Caco-2 (cell line): ENCODE measurements around the gene SLCO2A1. TPM values are rescaled to one million over a fixed set of nuclear protein-coding genes. Genes with fewer than 3 reads are reported as not detected.

Experiments used
- BruUV-seq: library from RNA; stranded (reverse); fragments of 400-500 nt; replicated peaks from 2 replicates; lab custom pipeline; 2021; lab: Mats Ljungman, UMichigan
- CTCF ChIA-PET: fragments of 300-600 bp; sonication (Branson Sonifier 250); formaldehyde crosslinking; loops from one replicate; lab custom pipeline; 2022; ENCODE audit warnings: antibody characterized with exemption; lab: Charles Lee
- POLR2A ChIA-PET: fragments of 300-600 bp; sonication (Branson Sonifier 250); formaldehyde crosslinking; loops from one replicate; lab custom pipeline; 2022; ENCODE audit warnings: antibody characterized with exemption; lab: Charles Lee
- DNase-seq, 2 experiments: peaks; one replicate each; pipeline versions ENCODE4 v3.0.0 to v3.0.0-alpha.2; 2020 to 2022
- H3K27me3 ChIP-seq: replicated peaks from 2 replicates; pipeline ENCODE4 v1.6.0; 2011; ENCODE audit warnings: low read length; ENCODE audit not compliant: control insufficient read depth, insufficient read depth
- H3K36me3 ChIP-seq: 2 replicates; pipeline ENCODE4 v1.5.1; 2011; ENCODE audit warnings: low read length; ENCODE audit not compliant: control insufficient read depth, insufficient read depth
- H3K4me1 ChIP-seq: fragments of 250-450 bp; sonication (Bioruptor Pico); 2 replicates; pipeline ENCODE4 v1.5.1; 2020; ENCODE audit warnings: mild to moderate bottlenecking
- H3K4me3 ChIP-seq: 2 replicates; pipeline ENCODE4 v1.5.1; 2011; ENCODE audit warnings: low read depth, mild to moderate bottlenecking, control low read depth, low read length
- H3K9me3 ChIP-seq: fragments of 250-450 bp; sonication (Bioruptor Pico); 2 replicates; pipeline ENCODE4 v1.5.1; 2020; ENCODE audit warnings: mild to moderate bottlenecking, moderate library complexity
- H3K27ac Mint-ChIP-seq: one replicate; pipeline ENCODE4 v1.8.0; 2022; ENCODE audit warnings: mixed read lengths; ENCODE audit not compliant: unreplicated experiment
- H3K27me3 Mint-ChIP-seq: one replicate; pipeline ENCODE4 v1.8.0; 2022; ENCODE audit warnings: mixed read lengths; ENCODE audit not compliant: insufficient read depth, unreplicated experiment
- H3K36me3 Mint-ChIP-seq: one replicate; pipeline ENCODE4 v1.8.0; 2022; ENCODE audit warnings: mild to moderate bottlenecking, mixed read lengths; ENCODE audit not compliant: insufficient read depth, unreplicated experiment
- H3K4me1 Mint-ChIP-seq: one replicate; pipeline ENCODE4 v1.8.0; 2022; ENCODE audit warnings: low read depth, mixed read lengths; ENCODE audit not compliant: unreplicated experiment
- H3K4me3 Mint-ChIP-seq: one replicate; pipeline ENCODE4 v1.8.0; 2022; ENCODE audit warnings: mild to moderate bottlenecking, moderate library complexity, mixed read lengths; ENCODE audit not compliant: unreplicated experiment
- H3K9me3 Mint-ChIP-seq: one replicate; pipeline ENCODE4 v1.8.0; 2022; ENCODE audit warnings: mixed read lengths; ENCODE audit not compliant: unreplicated experiment
- intact Hi-C: fragments of 100-400 bp; cut with micrococcal nuclease; formaldehyde crosslinking; loops from one replicate; pipeline ENCODE4 v1.10.0; 2022; ENCODE audit not compliant: unreplicated experiment
- total RNA-seq: library from RNA; stranded (reverse); gene quantifications from 2 replicates; pipeline ENCODE4 v1.2.3, GENCODE V29; 2022
- TF ChIP-seq, protein P1 (sequence below), 2 experiments: fragments of 200-600 bp in 1 of 2; IDR thresholded peaks; 1 replicate in 1 of 2; 2 replicates in 1 of 2; pipeline versions ENCODE4 v1.5.1 to v1.8.0; 2011 to 2022; ENCODE audit warnings: antibody characterized with exemption in 1 of 2, control low read depth in 1 of 2, inconsistent platforms in 1 of 2, low read depth in 1 of 2, low read length in 1 of 2, mild to moderate bottlenecking in 1 of 2, moderate library complexity in 1 of 2; ENCODE audit not compliant: insufficient read depth in 1 of 2, severe bottlenecking in 1 of 2, unreplicated experiment in 1 of 2

The SLCO2A1 gene
- total RNA-seq, 1 experiment from 2014 or later: 2.5 TPM

DNA sequence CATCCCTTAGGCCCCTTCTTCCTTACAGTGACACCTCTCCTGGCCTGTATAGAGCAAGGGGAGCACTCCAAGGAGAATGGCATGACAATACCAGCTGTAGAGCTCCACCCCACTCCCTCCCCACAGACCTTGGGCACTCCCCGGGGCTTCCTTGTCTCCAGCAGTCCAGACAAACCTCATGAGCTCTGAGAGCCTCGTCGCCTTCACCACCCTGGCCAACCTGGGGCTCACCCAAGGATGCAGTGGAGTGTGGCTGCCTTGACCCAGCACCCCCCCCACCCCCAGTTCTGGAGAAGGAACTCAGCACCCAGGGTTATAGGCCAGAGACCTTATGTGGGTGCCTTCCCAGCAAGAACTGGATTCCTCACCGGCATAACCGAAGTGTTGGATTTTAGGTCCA is 7.4 kb upstream of the SLCO2A1 start:
- Mint-ChIP-seq H3K4me1 (peaks cover 8% of the 10 kb centered on the region), H3K9me3 (peaks cover 7% of the 10 kb centered on the region), H3K36me3 (no peaks in the 10 kb centered on the region), H3K4me3 (no peak overlapping the region), H3K27me3 (peaks cover 2% of the 10 kb centered on the region), H3K27ac (no peak overlapping the region)
- TF ChIP-seq, protein P1, sequence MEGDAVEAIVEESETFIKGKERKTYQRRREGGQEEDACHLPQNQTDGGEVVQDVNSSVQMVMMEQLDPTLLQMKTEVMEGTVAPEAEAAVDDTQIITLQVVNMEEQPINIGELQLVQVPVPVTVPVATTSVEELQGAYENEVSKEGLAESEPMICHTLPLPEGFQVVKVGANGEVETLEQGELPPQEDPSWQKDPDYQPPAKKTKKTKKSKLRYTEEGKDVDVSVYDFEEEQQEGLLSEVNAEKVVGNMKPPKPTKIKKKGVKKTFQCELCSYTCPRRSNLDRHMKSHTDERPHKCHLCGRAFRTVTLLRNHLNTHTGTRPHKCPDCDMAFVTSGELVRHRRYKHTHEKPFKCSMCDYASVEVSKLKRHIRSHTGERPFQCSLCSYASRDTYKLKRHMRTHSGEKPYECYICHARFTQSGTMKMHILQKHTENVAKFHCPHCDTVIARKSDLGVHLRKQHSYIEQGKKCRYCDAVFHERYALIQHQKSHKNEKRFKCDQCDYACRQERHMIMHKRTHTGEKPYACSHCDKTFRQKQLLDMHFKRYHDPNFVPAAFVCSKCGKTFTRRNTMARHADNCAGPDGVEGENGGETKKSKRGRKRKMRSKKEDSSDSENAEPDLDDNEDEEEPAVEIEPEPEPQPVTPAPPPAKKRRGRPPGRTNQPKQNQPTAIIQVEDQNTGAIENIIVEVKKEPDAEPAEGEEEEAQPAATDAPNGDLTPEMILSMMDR (IDR thresholded peaks at IDR 0.05; ENCODE audit: insufficient read depth in 1 of 2, low read depth in 1 of 2, low read length in 1 of 2, severe bottlenecking in 1 of 2, unreplicated experiment in 1 of 2): no peak
- BruUV-seq: no TSS peak
- DNase-seq: no peak
- CTCF ChIA-PET: no interaction called here
- Histone ChIP-seq H3K4me3 (no peak overlapping the region), H3K36me3 (no peaks in the 10 kb centered on the region), H3K4me1 (peaks cover 16% of the 10 kb centered on the region), H3K27me3 (no peaks in the 10 kb centered on the region), H3K9me3 (no peaks in the 10 kb centered on the region)
- POLR2A ChIA-PET: no interaction called here
- intact Hi-C loops: loop anchor here (5.0 kb wide), 1 partner anchor 45 kb away; no protein-coding TSS in a partner anchor

DNA sequence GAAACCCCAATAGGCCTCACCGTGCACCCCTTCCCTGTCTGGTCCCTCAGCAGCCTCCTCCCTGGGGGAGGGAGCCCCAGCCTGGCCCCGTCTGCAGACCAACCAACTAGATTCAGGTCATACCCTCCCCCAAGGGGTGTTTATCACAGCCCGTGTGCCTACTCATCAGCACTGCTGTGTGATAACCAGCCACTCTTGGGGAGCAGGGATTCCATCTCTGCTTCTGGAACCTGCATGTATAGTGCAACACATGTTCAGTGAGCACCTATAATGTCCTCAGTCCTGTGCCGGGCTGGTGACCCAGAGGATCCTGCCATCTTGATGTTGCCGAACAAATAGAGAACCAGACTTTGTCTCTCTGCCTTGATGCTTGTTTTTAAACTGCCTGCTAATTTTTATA is 6.6 kb upstream of the SLCO2A1 start:
- Mint-ChIP-seq H3K27me3 (peaks cover 2% of the 10 kb centered on the region), H3K4me3 (no peak overlapping the region), H3K9me3 (no peaks in the 10 kb centered on the region), H3K27ac (no peak overlapping the region), H3K36me3 (no peaks in the 10 kb centered on the region), H3K4me1 (peaks cover 8% of the 10 kb centered on the region)
- ChIA-PET CTCF (no interaction called here), POLR2A (no interaction called here)
- BruUV-seq: no TSS peak
- H3K4me1 ChIP-seq: peaks cover 16% of the 10 kb centered on the region
- intact Hi-C loops: loop anchor here (5.0 kb wide), 1 partner anchor 44 kb away; no protein-coding TSS in a partner anchor
- no peaks in the 10 kb centered on the region for H3K9me3 ChIP-seq
- no peaks in the 10 kb centered on the region for H3K36me3 ChIP-seq
- DNase-seq: no peak
- TF ChIP-seq, protein P1 (IDR thresholded peaks at IDR 0.05; ENCODE audit: insufficient read depth in 1 of 2, low read depth in 1 of 2, low read length in 1 of 2, severe bottlenecking in 1 of 2, unreplicated experiment in 1 of 2): no peak
- no peaks in the 10 kb centered on the region for H3K27me3 ChIP-seq
- no peak overlapping the region for H3K4me3 ChIP-seq

DNA sequence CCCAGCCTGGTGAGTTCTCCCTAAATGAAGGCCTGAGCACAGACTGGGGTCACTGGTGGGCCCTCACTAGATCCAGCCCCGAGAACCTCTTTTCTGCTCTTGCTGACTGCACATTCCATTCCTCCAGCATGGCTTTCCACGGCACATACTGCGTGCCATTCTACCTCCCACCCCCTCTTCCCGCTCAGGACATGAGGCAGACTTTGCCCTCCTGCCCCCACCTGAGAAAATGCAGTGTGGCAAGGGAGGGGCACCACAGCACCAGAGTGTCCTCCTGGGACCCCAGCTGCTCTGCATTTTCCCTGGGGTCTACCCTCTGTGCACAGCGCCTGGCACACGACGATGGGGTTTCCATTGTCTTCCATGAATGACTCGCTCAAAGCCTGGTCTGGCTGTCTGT is 6.1 kb upstream of the SLCO2A1 start:
- POLR2A ChIA-PET: no interaction called here
- BruUV-seq: no TSS peak
- TF ChIP-seq, protein P1 (IDR thresholded peaks at IDR 0.05; ENCODE audit: insufficient read depth in 1 of 2, low read depth in 1 of 2, low read length in 1 of 2, severe bottlenecking in 1 of 2, unreplicated experiment in 1 of 2): no peak
- Mint-ChIP-seq H3K36me3 (no peaks in the 10 kb centered on the region), H3K27ac (no peak overlapping the region), H3K9me3 (no peaks in the 10 kb centered on the region), H3K27me3 (peaks cover 2% of the 10 kb centered on the region), H3K4me1 (peaks cover 8% of the 10 kb centered on the region), H3K4me3 (no peak overlapping the region)
- intact Hi-C loops: loop anchor here (5.0 kb wide), 1 partner anchor 44 kb away; no protein-coding TSS in a partner anchor
- Histone ChIP-seq H3K4me1 (peaks cover 16% of the 10 kb centered on the region), H3K27me3 (no peaks in the 10 kb centered on the region), H3K36me3 (no peaks in the 10 kb centered on the region), H3K4me3 (no peak overlapping the region), H3K9me3 (no peaks in the 10 kb centered on the region)
- CTCF ChIA-PET: no interaction called here
- no peak for DNase-seq
